ENCODE data around the gene LRRC56.

LRRC56 gene

DNA sequence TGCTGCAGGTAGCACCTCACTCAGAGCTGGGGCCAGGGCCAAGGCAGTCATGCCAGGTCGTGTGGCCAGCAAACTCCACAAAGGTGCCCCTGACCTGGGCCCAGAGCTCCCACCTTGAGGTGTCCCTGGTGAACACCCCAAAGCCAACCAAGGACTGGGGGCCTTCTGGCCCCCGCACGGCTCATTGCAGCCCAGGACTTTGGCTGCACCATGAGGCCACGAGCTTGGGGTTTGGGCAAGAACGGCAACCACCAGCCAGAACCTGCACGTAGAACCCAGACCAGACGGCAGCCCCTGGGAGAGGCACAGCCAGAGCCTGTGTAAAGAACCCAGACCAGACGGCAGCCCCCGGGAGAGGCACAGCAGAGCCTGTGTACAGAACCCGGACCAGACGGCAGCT, 7.8 kb downstream of the LRRC56 start:
- Mint-ChIP-seq H3K27me3 (no peaks in the 10 kb centered on the region), H3K9me3 (no peaks in the 10 kb centered on the region), H3K36me3 (ENCODE audit: insufficient read depth) (peaks cover 3% of the 10 kb centered on the region), H3K4me3 (no peak overlapping the region), H3K4me1 (no peaks in the 10 kb centered on the region), H3K27ac (ENCODE audit: low read depth) (no peak overlapping the region)
- ATAC-seq (replicated peaks; ENCODE audit: extremely low read depth, poor library complexity, severe bottlenecking), result no peak
- DNase-seq (ENCODE audit: low spot score in 2 of 2), result no peak

DNA sequence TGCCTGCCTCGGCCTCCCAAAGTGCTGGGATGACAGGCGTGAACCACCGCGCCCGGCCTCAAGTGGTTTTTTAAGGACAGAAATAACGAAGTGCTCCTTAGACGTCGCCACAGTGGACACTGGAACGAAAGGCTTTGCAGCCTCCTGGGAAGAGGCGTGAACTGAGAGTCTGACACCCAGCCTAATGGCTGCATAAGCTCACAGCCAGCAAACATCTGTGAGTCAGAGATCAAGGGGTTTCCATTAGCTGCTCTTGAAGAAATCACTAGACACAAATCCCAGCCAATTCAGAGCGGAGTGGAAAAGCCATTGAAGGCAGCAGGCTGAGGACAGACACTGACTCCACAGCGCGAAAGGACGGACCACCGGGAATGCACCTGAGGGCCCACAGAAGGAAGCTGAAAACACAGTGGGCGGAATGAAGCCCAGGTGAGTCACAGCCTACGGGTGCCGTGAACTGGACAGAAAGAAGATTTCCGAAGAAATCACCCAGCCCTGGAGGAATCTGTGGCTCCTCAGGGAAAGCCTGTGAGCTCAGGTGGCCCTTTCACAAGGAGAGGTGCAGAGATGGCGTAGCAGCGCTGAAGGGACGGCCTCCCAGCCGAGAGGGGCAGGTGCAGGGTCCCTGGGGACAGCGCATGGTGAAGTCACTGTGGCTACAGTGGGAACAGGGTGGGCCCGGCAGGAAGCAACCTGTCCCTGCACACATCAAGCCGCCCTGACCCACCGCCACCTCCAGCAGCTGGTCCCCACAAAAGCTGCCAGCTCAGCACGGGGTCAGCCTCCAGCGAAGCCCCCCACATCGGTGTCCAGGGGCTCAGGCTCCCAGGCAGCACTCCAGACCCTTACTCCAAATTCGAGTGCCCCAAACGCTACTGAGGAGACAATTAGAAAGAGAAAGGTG, 11.6 kb downstream of the LRRC56 start:
- peaks cover 2% of the 10 kb centered on the region for H3K36me3 Mint-ChIP-seq (ENCODE audit: insufficient read depth)

DNA sequence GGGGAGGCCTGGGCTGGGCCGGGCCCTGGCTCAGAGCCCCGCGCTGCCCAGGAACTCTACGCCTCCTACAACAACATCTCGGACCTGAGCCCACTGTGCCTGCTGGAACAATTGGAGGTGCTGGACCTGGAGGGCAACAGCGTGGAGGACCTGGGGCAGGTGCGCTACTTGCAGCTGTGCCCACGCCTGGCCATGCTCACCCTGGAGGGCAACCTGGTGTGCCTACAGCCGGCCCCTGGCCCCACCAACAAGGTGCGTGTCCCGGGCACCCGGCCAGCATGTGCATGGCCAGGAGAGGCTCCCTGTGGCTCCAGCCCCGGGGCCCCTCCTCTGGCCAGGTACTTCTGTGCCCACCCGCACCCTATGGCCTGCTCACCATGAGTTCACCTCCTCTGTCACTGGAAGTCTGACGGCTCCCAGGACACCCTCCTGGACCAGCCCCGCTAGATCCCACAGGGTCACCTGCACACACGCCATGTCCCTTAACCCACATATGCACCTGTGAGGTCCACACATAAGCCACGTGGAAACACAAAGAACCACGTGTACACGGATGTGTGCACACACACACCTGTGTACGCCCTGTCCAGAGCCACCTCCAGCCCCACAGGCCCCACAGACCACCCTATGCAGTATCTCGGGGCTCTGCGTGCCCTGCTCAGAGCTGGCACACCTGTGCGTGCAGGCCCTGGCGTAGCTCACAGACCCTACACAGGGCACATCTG, 12.9 kb downstream of the LRRC56 start:
- ATAC-seq (replicated peaks; ENCODE audit: extremely low read depth, poor library complexity, severe bottlenecking), result no peak
- no peak overlapping the region for H3K4me3 Mint-ChIP-seq
- no peak overlapping the region for H3K27ac Mint-ChIP-seq (ENCODE audit: low read depth)
- DNase-seq (ENCODE audit: low spot score in 2 of 2), result no peak
- peaks cover 2% of the 10 kb centered on the region for H3K36me3 Mint-ChIP-seq (ENCODE audit: insufficient read depth)
- H3K9me3 Mint-ChIP-seq, result no peaks in the 10 kb centered on the region
- H3K4me1 Mint-ChIP-seq, result no peaks in the 10 kb centered on the region
- no peaks in the 10 kb centered on the region for H3K27me3 Mint-ChIP-seq

More for the DNA sequence above, 11.6 kb downstream of the LRRC56 start:
- ATAC-seq (replicated peaks; ENCODE audit: extremely low read depth, poor library complexity, severe bottlenecking) (no peak), DNase-seq (ENCODE audit: low spot score in 2 of 2) (no peak)
- H3K4me1 Mint-ChIP-seq, result no peaks in the 10 kb centered on the region
- H3K4me3 Mint-ChIP-seq, result no peak overlapping the region
- H3K27me3 Mint-ChIP-seq, result no peaks in the 10 kb centered on the region
- no peaks in the 10 kb centered on the region for H3K9me3 Mint-ChIP-seq
- H3K27ac Mint-ChIP-seq (ENCODE audit: low read depth), result no peak overlapping the region

DNA sequence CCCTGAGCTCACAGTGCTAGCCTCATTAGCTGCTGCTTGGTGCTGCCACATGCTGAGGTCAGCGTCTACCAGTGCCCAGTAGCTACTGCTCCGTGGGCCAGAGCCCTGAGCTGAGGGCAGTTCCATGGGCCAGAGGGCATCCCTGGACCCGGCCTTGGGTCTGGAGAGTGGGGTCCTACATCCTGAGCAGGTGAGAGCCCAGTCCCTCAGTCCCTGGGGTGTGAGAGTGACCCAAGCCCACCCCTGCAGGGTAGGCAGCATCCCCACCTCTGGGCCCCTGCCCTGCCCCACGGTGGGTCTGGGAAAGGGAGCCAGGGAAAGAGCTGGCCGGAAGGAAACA, 13.4 kb downstream of the LRRC56 start:
- no peak for ATAC-seq (replicated peaks; ENCODE audit: extremely low read depth, poor library complexity, severe bottlenecking)
- Mint-ChIP-seq H3K4me1 (no peaks in the 10 kb centered on the region), H3K36me3 (ENCODE audit: insufficient read depth) (peaks cover 2% of the 10 kb centered on the region), H3K9me3 (no peaks in the 10 kb centered on the region), H3K27ac (ENCODE audit: low read depth) (no peak overlapping the region), H3K27me3 (no peaks in the 10 kb centered on the region), H3K4me3 (no peak overlapping the region)
- no peak for DNase-seq (ENCODE audit: low spot score in 2 of 2)

DNA sequence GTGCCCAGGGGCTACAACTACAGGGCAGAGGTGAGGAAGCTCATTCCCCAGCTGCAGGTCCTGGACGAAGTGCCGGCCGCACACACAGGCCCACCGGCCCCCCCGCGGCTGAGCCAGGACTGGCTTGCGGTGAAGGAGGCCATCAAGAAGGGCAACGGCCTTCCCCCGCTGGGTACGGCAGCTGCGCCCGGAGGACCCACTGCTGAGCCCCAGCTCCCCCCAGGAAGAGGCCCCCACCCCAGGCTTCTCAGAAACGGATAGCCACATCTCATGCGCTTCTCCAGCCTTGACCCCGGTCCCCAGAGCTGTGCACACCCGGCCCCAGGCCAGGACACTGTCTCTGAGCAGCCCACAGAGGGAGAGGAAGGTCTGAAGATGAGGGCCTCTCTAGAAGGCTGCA, 13.8 kb downstream of the LRRC56 start:
- no peak overlapping the region for H3K27ac Mint-ChIP-seq (ENCODE audit: low read depth)
- H3K4me1 Mint-ChIP-seq, result no peaks in the 10 kb centered on the region
- H3K27me3 Mint-ChIP-seq, result no peaks in the 10 kb centered on the region
- DNase-seq (ENCODE audit: low spot score in 2 of 2) (no peak), ATAC-seq (replicated peaks; ENCODE audit: extremely low read depth, poor library complexity, severe bottlenecking) (no peak)
- no peak overlapping the region for H3K4me3 Mint-ChIP-seq
- peaks cover 4% of the 10 kb centered on the region for H3K36me3 Mint-ChIP-seq (ENCODE audit: insufficient read depth)
- H3K9me3 Mint-ChIP-seq, result no peaks in the 10 kb centered on the region

DNA sequence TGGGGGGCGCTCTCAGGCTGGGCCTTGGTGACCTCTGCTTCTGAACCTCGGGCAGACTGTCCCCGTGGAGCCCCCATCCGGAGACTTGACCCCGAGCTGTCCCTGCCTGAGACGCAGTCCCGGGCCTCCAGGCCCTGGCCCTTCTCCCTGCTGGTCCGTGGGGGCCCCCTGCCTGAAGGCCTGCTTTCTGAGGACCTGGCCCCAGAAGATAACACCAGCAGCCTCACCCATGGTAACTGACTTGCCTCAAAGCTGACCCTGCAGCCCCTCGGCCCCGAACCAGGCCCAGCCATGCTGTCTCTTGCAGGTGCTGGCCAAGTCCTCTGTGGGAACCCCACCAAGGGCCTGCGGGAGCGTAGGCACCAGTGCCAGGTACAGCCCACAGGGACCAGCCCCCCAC, 14.3 kb downstream of the LRRC56 start:
- Mint-ChIP-seq H3K27me3 (no peaks in the 10 kb centered on the region), H3K27ac (ENCODE audit: low read depth) (no peak overlapping the region)

DNA sequence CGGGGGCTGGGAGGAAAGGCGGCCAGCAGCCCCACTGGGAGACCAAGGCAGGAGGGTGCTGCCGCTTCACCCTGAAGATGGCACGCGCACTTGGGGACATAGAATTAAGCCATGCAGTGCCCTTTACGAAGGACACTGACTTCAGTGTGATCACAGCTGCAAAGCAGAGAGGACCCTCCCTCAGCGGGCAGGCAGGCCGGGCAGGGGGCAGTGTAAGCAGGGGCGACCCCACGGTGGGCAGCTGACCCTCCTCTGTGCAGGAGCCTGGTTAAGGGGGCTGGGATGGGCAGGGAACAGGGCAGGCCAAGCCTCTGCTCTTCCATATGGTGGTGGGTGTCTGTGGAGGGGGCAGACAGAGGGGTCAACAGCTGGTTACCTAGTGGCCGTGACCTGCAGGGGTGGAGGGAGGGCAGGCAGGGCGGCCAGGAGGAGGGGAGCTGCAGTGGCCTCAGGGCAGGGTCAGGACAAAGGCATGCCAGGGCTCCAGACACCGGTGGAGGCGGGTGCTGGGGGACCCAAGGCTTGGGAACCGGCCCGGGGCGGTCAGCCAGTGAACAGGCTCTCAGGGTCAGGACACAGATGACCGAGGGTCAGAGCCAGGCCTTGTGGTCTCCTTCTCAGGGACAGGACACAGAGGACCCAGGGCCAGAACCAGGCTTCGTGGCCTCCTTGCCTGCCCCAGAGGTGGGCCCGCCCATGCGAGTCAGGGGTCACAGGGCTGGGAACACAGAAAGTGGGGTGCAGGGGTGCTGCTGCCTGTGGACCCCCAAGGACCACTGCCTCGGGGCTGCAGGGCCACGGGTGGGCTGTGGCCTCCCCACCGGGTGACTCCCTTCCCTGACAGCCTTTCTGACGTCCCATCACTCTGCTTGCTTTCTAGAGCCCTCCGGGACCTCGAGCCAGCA, 16.0 kb downstream of the LRRC56 start:
- DNase-seq (ENCODE audit: low spot score in 2 of 2) (no peak), ATAC-seq (replicated peaks; ENCODE audit: extremely low read depth, poor library complexity, severe bottlenecking) (no peak)
- H3K9me3 Mint-ChIP-seq, result no peaks in the 10 kb centered on the region
- no peaks in the 10 kb centered on the region for H3K4me1 Mint-ChIP-seq
- H3K36me3 Mint-ChIP-seq (ENCODE audit: insufficient read depth), result peaks cover 4% of the 10 kb centered on the region
- no peak overlapping the region for H3K27ac Mint-ChIP-seq (ENCODE audit: low read depth)
- no peaks in the 10 kb centered on the region for H3K27me3 Mint-ChIP-seq
- no peak overlapping the region for H3K4me3 Mint-ChIP-seq

More for the DNA sequence above, 14.3 kb downstream of the LRRC56 start:
- ATAC-seq (replicated peaks; ENCODE audit: extremely low read depth, poor library complexity, severe bottlenecking) (no peak), DNase-seq (ENCODE audit: low spot score in 2 of 2) (no peak)
- Mint-ChIP-seq H3K4me1 (no peaks in the 10 kb centered on the region), H3K9me3 (no peaks in the 10 kb centered on the region), H3K36me3 (ENCODE audit: insufficient read depth) (peaks cover 4% of the 10 kb centered on the region), H3K4me3 (no peak overlapping the region)

DNA sequence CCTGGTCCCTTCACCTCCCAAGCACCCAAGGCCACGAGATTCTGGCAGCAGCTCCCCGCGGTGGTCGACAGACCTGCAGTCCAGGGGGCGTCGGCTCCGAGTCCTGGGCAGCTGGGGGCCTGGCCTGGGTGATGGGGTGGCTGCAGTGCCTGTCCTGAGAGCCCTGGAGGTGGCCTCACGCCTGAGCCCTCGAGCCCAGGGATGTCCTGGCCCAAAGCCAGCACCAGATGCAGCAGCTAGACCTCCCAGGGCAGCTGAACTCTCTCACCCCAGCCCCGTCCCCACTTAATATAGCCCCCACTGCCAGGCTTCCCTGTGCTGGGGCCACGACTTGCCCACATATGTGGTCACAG, 16.6 kb downstream of the LRRC56 start:
- Mint-ChIP-seq H3K4me1 (no peaks in the 10 kb centered on the region), H3K36me3 (ENCODE audit: insufficient read depth) (peaks cover 4% of the 10 kb centered on the region)

DNA sequence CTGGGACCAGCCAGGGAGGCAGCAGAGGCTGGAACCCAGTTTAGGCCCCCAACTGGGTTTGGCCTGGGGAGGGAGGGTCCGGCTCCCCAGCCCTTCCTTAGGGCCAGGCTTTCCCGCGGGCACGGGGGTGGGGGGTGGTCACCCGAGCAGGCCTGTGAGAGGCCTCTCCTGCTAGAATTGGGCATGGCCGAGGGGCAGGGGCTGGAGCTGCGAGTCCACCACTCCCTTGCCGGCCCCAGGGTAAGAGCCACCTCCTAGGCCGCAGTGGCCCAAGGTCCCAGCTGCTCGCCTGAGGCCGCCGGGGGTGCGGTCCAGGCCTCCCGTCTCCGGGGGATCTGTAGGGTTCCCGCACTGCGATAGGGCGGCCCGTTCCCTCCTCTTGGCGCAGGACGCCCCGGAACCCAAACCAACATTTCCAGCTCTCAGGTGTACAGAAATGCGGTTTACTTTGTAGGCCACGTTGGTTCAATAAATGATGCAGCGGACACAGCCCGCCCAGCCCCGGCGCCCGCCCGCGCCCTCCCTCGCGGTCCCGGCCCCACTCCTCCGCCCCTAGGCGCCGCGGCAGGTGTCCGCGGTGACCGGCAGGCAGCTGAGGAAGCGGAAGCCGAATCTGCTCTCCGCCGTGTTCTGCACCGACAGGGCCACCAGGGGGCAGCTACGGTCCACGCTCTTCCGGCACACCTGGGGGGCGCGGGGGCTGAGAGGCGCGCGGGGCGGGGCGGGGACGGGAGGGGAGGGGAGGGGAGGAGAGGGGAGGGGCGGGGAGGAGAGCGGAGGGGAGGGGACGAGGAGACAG, 17.3 kb downstream of the LRRC56 start:
- peaks cover 3% of the 10 kb centered on the region for H3K36me3 Mint-ChIP-seq (ENCODE audit: insufficient read depth)
- no peaks in the 10 kb centered on the region for H3K9me3 Mint-ChIP-seq
- H3K4me1 Mint-ChIP-seq, result peaks cover 1% of the 10 kb centered on the region
- ATAC-seq (replicated peaks; ENCODE audit: extremely low read depth, poor library complexity, severe bottlenecking) (peak; percentile 69), DNase-seq (ENCODE audit: low spot score in 2 of 2) (peak in 1 of 2 donors; percentile 60)
- no peaks in the 10 kb centered on the region for H3K27me3 Mint-ChIP-seq
- no peak overlapping the region for H3K27ac Mint-ChIP-seq (ENCODE audit: low read depth)
- H3K4me3 Mint-ChIP-seq, result peak overlapping the region; percentile 46

More for the DNA sequence above, 16.6 kb downstream of the LRRC56 start:
- Mint-ChIP-seq H3K9me3 (no peaks in the 10 kb centered on the region), H3K4me3 (no peak overlapping the region), H3K27me3 (no peaks in the 10 kb centered on the region), H3K27ac (ENCODE audit: low read depth) (no peak overlapping the region)
- DNase-seq (ENCODE audit: low spot score in 2 of 2) (no peak), ATAC-seq (replicated peaks; ENCODE audit: extremely low read depth, poor library complexity, severe bottlenecking) (no peak)

DNA sequence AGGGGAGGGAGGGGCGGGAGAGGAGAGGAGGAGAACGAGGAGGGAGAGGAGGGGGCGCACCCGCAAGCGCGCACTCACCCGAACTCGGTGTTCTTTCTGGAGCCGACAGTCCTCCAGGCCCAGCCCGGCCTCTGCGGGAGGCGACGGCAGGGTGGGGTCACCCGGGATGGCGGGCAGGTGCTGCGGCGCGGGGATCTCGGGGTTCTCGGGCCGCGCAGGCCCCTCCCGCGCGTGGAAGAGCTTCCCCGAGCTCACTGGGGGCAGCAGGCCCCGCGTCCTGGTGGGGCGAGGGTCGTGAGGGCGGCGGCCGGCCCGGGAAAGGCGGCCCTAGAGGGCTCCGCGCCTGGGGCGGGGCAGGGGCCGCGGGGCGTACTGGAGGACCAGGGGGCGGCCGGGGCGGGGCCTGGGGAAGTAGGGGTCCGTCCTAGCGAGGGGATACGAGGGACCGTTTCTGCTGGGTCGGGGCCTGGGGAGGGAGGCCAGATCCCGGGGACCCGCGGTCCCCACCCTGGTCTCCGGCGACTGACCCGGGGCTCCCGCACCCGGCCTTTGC, 18.0 kb downstream of the LRRC56 start:
- H3K36me3 Mint-ChIP-seq (ENCODE audit: insufficient read depth), result peaks cover 7% of the 10 kb centered on the region
- DNase-seq (ENCODE audit: low spot score in 2 of 2) (no peak), ATAC-seq (replicated peaks; ENCODE audit: extremely low read depth, poor library complexity, severe bottlenecking) (no peak)
- H3K4me1 Mint-ChIP-seq, result peaks cover 8% of the 10 kb centered on the region
- H3K27me3 Mint-ChIP-seq, result no peaks in the 10 kb centered on the region
- peak overlapping the region; percentile 46 for H3K4me3 Mint-ChIP-seq
- no peaks in the 10 kb centered on the region for H3K9me3 Mint-ChIP-seq
- no peak overlapping the region for H3K27ac Mint-ChIP-seq (ENCODE audit: low read depth)

DNA sequence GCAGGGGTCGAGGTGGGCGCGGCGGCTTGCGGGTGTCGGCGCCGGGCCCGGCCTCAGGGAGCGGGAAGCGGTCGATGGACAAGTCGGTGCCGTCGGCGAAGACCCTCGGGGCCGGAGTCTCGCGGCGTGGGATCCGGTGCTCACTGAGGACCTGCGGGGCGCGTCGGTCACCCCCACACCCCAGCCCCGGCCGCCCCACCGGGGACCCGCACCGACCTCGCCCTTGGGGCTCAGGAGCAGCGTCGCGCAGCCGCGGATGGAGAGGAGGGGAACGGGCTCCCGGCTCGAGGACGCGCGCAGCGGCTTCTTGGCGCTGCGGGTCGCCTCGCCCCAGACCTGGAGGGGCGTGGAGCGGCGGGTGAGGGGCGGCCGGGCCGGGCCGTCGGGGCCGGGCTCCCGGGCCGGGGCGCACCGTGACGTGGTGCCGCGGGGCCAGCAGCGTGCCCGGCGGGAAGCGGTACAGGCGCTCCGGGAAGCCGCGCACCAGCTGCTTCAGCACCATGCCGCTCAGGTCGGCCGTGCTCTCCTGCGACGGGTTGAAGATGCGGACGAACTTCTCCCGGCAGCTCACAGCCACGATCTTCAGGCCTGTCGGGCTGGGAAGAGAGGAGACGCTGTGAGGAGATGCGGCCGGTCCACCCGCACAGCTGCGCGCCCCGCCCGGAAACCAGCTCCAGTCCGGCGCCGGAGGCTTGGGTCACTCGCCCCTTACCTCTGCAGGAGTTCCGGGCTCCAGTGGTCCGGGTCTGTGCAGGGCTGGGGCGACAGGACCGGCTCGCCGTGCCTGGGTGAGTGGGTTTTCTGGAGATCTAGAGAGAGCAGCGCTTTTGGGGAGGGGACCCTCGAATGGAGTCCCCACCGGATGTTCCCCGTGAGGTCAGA, 18.7 kb downstream of the LRRC56 start:
- Mint-ChIP-seq H3K9me3 (no peaks in the 10 kb centered on the region), H3K4me1 (peaks cover 8% of the 10 kb centered on the region), H3K27ac (ENCODE audit: low read depth) (no peak overlapping the region), H3K36me3 (ENCODE audit: insufficient read depth) (peaks cover 6% of the 10 kb centered on the region), H3K4me3 (no peak overlapping the region), H3K27me3 (no peaks in the 10 kb centered on the region)
- ATAC-seq (replicated peaks; ENCODE audit: extremely low read depth, poor library complexity, severe bottlenecking) (no peak), DNase-seq (ENCODE audit: low spot score in 2 of 2) (no peak)

Data from central memory CD8-positive, alpha-beta T cell (primary cell).